Right kidney (tissue), 9 donors: Measurements from ENCODE around the gene ADAMTS2.
A peak's percentile ranks its signal among the peaks of the same experiment; 100 is the strongest.

Experiments used
- DNase-seq: peaks from one replicate; pipeline ENCODE4 v3.0.0-alpha.2; 2016
- long read RNA-seq, 8 donors: transcript quantifications; one replicate each; lab custom pipeline, GENCODE V29; 2026

ADAMTS2 gene
- long read RNA-seq, donor 1, full-length matches to known transcripts = 2 of 2 reads
- long read RNA-seq, donor 1, partial matches to known transcripts = 0 of 2 reads
- long read RNA-seq, donor 1, other reads (novel, unspliced or antisense) = 0 of 2 reads
- long read RNA-seq, donor 2 = 0 reads
- long read RNA-seq, donor 3 = 0 reads
- long read RNA-seq, donor 4, partial matches to known transcripts = 0 of 1 reads
- long read RNA-seq, donor 4, other reads (novel, unspliced or antisense) = 0 of 1 reads
- long read RNA-seq, donor 5, full-length matches to known transcripts = 1 of 1 reads
- long read RNA-seq, donor 5, partial matches to known transcripts = 0 of 1 reads
- long read RNA-seq, donor 5, other reads (novel, unspliced or antisense) = 0 of 1 reads
- long read RNA-seq, donor 6 = 0 reads
- long read RNA-seq, donor 7 = 0 reads
- long read RNA-seq, donor 8, full-length matches to known transcripts = 1 of 1 reads
- long read RNA-seq, donor 8, partial matches to known transcripts = 0 of 1 reads
- long read RNA-seq, donor 8, other reads (novel, unspliced or antisense) = 0 of 1 reads

GRCh38 chr5:179345433-179346321 lies at the start of gene ADAMTS2:
Gene ADAMTS2, minus strand, starts transcription at chr5:179345461. Its CDS starts 133 bp downstream, at chr5:179345328.
- DNase-seq = peak; percentile 69

GRCh38 chr5:179393078-179393477 lies 47.8 kb upstream of the ADAMTS2 start:
- DNase-seq = no peak

DNA sequence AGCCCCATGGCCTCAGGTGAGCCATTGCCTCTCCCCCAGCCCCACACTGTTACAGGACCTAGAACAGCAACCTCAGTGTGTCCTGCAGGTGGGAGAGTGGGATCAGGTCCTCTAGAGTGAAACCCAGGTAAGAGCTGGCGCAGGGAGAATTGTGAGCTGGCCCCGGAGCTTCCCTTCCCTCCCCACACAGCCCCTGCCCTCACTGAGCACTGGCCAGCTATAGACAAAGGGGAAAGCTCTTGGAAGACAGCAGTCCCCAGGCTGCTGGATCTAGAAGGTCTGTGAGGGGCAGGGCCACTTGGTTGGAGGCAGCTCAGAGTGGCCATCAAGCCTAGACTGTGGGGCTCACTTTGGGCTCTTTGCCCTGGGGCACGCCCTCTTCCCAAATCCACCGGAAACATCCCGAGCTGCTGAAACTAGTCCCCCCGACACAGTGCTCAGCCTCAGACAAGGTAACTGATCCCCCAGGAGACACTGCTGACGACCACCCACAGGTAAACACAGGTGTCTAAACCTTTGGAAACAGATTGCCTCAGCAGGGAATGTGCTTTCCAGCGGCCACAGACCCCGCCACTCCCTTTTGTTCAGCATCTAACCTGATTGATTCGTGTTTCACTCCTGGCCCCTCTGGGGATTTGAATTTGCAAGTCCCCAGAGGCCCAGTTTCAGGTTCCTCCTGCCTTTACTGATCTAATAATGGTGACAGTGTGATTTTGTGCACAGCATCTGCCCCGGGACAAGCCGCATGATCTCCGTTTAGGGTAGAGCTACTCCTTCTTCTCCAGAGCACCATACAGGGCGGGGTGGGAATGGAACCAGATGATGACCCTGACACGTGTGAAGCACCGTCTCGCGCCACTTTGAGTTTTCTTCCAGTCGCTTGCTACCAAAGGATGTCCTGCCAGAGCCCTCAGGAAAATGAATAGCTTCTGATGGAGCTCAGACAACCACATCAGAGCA lies 42.2 kb upstream of the ADAMTS2 start:
- no peak for DNase-seq

GRCh38 chr5:179385914-179386313 lies 40.7 kb upstream of the ADAMTS2 start:
- no peak for DNase-seq

DNA sequence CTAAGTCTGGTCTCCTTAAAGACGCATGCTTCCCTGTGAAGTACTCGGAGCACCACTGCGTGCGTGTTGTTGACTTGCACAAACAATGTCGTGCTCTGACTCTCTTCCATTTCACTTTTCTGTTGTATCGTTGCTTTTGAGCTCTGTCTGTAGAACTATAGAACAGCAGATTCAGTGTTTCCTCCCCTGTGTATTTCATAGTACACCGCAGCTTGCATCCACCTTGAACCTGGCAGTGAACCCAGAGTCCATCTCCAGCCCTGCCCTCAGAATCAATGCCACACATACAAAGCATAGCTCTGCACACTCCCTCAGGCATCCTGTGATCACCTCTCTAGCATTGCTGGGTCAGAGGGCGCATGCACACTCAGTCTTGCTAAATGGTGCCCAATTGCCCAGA lies 37.2 kb upstream of the ADAMTS2 start:
- no peak for DNase-seq

GRCh38 chr5:179381691-179382090 lies 36.4 kb upstream of the ADAMTS2 start:
- DNase-seq = no peak

DNA sequence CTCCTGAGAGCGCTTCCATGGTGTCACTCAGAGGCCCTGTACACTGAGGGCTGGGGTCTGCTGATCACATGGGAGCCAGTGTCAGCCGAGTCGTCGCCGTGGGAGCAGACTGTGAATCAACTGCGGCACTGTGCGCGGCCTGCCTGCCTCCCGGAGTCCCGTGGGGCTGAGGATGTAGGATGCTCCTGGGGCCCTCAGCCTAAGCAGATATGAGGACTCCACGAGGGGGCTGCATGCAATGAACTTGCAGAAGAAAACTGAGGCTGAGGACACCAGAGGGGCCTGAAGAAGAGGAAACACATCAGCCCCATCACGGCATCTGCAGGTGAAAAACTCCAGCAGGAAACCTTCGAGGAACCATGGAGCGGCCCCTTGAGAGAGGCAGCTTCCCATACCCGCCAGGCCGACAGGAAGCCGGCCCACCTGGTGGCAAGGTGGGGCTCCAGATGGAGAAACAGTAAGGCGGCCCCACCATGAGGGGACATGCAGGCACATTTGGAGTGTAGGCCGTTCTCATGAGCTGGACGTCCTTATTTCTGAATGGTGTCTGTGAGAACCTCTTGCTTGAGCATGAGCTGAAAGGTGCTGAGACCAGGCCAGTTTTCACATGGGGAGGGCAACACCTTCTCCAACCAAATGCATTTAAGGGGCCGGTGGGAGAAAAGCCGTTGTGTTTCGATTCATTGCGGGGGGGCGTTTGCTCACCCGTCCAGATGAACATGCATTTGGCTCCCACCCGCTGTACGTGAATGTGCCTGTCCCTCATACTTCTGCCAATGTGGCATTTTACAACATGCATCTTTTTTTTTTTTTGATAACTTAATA lies 35.2 kb upstream of the ADAMTS2 start:
- no peak for DNase-seq

DNA sequence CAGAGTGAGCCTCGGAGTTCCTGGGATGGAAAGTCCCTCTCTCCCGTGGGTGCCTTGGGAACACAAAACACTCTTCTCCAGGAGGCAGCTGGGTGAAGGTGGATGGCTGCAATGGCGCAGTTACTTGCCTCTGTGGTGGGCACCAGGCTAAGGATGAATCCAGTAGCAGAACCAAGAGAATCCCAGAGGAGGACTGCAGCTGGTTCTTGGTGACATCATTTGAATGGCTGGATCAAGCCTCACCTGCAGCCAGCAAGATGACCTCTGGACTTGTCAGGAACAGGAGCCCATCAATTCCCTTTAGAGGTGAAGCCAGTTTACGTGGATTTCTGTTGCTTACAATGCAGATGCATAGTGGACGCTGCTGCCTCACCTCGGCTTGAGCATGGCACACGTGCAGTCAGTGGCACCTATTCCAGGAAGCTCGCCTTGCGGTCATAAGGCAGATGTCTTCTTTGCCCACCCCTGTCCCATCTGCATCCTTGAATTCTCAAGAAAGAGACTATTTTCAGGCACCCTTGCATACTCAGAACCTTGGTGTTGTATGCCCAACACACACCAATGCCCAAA lies 34.1 kb upstream of the ADAMTS2 start:
- DNase-seq = no peak

GRCh38 chr5:179378441-179379271 lies 33.4 kb upstream of the ADAMTS2 start:
- no peak for DNase-seq

DNA sequence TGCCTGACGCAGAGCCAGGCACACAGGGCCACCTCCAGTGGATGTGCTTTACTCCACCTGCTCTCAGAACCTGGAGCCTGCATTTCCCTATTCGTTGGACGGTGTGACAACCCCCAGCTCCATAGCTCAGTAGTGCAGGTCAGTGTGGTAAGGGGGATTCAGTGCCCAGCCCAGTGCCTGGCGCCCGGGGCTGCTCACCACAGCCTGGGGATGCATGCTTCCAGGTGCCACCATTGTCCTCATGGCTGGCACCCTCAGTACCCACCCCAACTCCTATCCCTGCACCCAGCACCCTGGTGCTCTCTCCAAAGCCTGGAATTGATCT lies 32.8 kb upstream of the ADAMTS2 start:
- no peak for DNase-seq

- DNase-seq = no peak
These were observed 32.3 kb upstream of the ADAMTS2 start for GRCh38 chr5:179377421-179378115.

DNA sequence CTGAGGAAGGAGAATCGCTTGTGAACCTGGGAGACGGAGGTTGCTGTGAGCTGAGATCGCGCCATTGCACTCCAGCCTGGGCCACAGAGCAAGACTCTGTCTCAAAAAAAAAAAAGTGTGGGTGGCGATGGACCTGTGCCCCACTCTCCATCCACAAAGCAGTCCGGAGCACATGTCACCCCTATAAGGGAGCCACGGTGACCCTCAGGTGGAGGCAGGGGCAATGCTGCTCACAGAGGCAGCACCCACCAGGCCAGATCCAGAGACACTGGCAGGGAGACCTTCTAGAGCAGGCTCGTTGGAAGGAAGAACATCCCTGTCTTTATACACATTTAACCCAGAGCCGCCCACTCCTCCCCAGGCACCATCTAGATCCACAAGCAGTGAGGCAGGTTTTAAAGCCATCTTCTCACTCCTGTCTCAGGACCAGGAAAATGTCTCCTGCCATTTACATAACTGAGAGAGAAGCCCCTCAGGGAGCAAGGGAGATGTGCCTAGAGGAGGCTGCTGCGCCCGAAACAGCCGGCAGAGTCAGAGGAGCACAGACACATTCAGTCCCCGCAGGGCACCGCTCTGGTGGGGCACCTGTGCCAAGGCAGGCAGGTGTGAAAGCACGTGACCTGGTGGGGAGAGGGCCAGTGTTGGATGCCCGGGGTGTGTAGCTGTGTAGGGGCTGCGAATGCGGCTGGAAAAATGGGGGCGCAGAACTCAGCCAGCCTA lies 31.6 kb upstream of the ADAMTS2 start:
- no peak for DNase-seq

GRCh38 chr5:179375831-179376365 lies 30.6 kb upstream of the ADAMTS2 start:
- DNase-seq = no peak

DNA sequence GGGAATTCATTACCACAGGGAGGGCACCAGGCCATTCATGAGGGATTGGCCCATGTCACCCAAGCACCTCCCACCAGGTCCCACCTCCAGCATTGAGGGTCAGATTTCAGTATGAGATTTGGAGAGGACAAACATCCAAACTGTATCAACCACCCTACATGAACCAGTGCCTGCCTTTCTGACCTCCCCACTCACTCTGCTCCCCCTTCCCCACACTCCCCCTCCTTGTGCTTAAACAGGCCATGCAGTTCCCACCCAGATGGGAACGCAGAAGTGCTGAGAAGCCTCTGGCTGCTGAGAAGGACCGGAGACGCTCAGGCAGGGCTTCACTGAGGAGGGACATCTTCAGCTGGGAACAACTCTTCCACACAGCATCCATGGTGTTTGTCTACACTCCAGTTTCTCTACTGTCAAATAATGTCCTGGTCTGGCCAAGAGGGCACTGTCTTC lies 30.0 kb upstream of the ADAMTS2 start:
- DNase-seq = no peak

DNA sequence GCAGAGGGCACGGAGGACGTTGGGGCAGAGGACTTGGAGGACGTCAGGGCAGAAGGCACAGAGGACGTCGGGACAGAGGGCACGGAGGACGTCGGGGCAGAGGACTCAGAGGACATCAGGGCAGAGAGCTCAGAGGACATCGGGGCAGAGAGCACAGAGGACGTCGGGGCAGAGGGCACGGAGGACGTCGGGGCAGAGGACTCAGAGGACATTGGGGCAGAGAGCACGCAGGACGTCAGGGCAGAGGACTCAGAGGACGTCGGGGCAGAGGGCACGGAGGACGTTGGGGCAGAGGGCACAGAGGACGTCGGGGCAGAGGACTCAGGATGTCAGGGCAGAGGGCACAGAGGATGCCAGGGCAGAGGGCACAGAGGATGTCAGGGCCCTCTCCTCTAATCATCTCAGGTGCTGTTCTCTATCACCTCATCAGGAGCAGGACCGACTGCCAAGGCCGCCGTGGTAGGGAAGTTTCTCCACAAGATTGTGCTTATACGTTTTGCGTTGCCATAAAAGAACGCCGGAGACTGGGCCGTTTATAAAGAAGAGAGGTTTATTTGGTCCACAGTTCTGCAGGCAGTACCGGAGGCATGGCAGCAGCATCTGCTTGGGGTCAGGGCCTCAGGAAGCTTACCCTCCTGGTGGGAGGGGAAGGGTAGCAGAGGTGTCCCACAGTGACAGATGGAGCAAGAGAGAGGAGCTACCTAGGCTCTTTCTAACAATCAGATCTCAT lies 29.4 kb upstream of the ADAMTS2 start:
- DNase-seq = no peak

- DNase-seq = no peak
These were observed 28.8 kb upstream of the ADAMTS2 start for GRCh38 chr5:179373961-179374505.
